Spleen (tissue), 11 donors: ENCODE data around the gene UBE2E2. TPM values are rescaled to one million over a fixed set of nuclear protein-coding genes. Genes with fewer than 3 reads are reported as not detected.

Experiments
- DNase-seq: peaks from one replicate; pipeline ENCODE4 v3.0.0-alpha.2; 2020
- H3K27ac ChIP-seq, 8 donors: fragments of 200-600 bp; sonication (generic) in 7 of 8; 1 replicate in 4 of 8; 2 replicates in 4 of 8; pipeline versions ENCODE4 v1.5.0 to v1.8.0; 2016 to 2021; ENCODE audit warnings: inconsistent platforms in 4 of 8, mild to moderate bottlenecking in 4 of 8, moderate library complexity in 1 of 8
- H3K27me3 ChIP-seq, 7 donors: fragments of 200-600 bp; sonication (generic) in 6 of 7; replicated peaks in 1 of 7; 1 replicate in 4 of 7; 2 replicates in 3 of 7; pipeline versions ENCODE4 v1.5.0 to v1.8.0; 2016 to 2021; ENCODE audit warnings: inconsistent platforms in 3 of 7, mild to moderate bottlenecking in 1 of 7
- H3K36me3 ChIP-seq, 6 donors: fragments of 200-600 bp; sonication (generic) in 5 of 6; 1 replicate in 4 of 6; 2 replicates in 2 of 6; pipeline versions ENCODE4 v1.5.0 to v1.8.0; 2016 to 2021; ENCODE audit warnings: inconsistent platforms in 2 of 6
- H3K4me1 ChIP-seq, 6 donors: fragments of 200-600 bp; sonication (generic) in 5 of 6; 1 replicate in 3 of 6; 2 replicates in 3 of 6; pipeline versions ENCODE4 v1.5.0 to v1.8.0; 2016 to 2021; ENCODE audit warnings: inconsistent platforms in 3 of 6
- H3K4me3 ChIP-seq, 8 donors: fragments of 200-600 bp; sonication (generic) in 7 of 8; 1 replicate in 4 of 8; 2 replicates in 4 of 8; pipeline versions ENCODE4 v1.5.0 to v1.8.0; 2016 to 2021; ENCODE audit warnings: inconsistent platforms in 4 of 8, mild to moderate bottlenecking in 4 of 8, moderate library complexity in 2 of 8
- H3K9me3 ChIP-seq, 8 donors: fragments of 200-600 bp; sonication (generic) in 7 of 8; 1 replicate in 4 of 8; 2 replicates in 4 of 8; pipeline versions ENCODE4 v1.5.0 to v1.8.0; 2016 to 2021; ENCODE audit warnings: inconsistent platforms in 4 of 8
- CTCF ChIP-seq, 11 experiments: fragments of 200-600 bp in 7 of 11; fragments of 450-650 bp in 4 of 11; sonication (generic) in 4 of 11; IDR thresholded peaks in 8 of 11; conservative IDR thresholded peaks in 3 of 11; 1 replicate in 7 of 11; 2 replicates in 4 of 11; pipeline versions ENCODE4 v1.4.0 to v1.8.0; 2016 to 2021; ENCODE audit warnings: antibody characterized with exemption in 11 of 11, inconsistent platforms in 4 of 11, mild to moderate bottlenecking in 1 of 11
- POLR2A ChIP-seq, 3 donors: fragments of 450-650 bp; IDR thresholded peaks; one replicate each; pipeline ENCODE4 v1.5.1; 2017; ENCODE audit warnings: antibody characterized with exemption in 3 of 3, mild to moderate bottlenecking in 1 of 3
- POLR2AphosphoS5 ChIP-seq, 3 donors: sonication (generic); formaldehyde crosslinking; IDR thresholded peaks; one replicate each; pipeline ENCODE4 v1.5.1; 2017; ENCODE audit warnings: antibody characterized with exemption in 3 of 3
- WGBS, 5 donors: extraction: QIAGEN DNeasy Blood & Tissue Kit in 3 of 5; methylation state at CpG; one replicate each; pipeline versions ENCODE4 v1.1.5 to v1.1.7; 2013 to 2018; 5-methylcytosine and 5-hydroxymethylcytosine counted together
- intact Hi-C: fragments of 100-400 bp; cut with DNase I; formaldehyde crosslinking; loops from one replicate; pipeline ENCODE4 v1.15.0; 2023; ENCODE audit warnings: low total_unique reads
- polyA plus RNA-seq, 3 donors: library from polyadenylated mRNA; stranded (reverse); fragments of 200-250 nt; gene quantifications; one replicate each; pipeline ENCODE4 v1.2.1, GENCODE V29; 2013
- total RNA-seq, 7 donors: library from RNA; depleted of rRNA in 3 of 7; stranded (reverse); fragments of >200 nt in 3 of 7; fragmentation: NEBNext Ultra II Directional in 4 of 7; extraction: Animal tissue kit (Norgen Biotek cat#: 25700) in 4 of 7; gene quantifications; one replicate each; pipeline versions ENCODE4 v1.1.0 to v1.2.1, GENCODE V29; 2016 to 2021
- donor health status: healthy with polysubstance abuse.
- donor health status: DM: no; HTN: no; CAD: no; lungs with moderate emphysema.
- donor health status: DM: no; HTN: no; CAD: no.
- donor health status: Bipolar disorder and iron deficiency.
- donor health status: healthy.
- donor health status: DM: no; HTN: no; CAD: no.
- donor health status: DM: yes; HTN: yes; CAD: no.

The UBE2E2 gene
- total and polyA plus RNA-seq, 10 donors: 27.9 to 87.6 (median 41.2) TPM

GRCh38 chr3:23232854-23233253, 29.7 kb downstream of the UBE2E2 start:
- no peak for TF ChIP-seq POLR2AphosphoS5 (IDR thresholded peaks at IDR 0.05)
- TF ChIP-seq POLR2A (IDR thresholded peaks at IDR 0.05): no peak
- TF ChIP-seq CTCF (IDR thresholded peaks at IDR 0.05 in 8 of 11, conservative IDR thresholded peaks at IDR 0.05 in 3 of 11): no peak
- Histone ChIP-seq H3K27ac (no peak overlapping the region), H3K4me1 (peaks cover 0 to 18% (median 0%) of the 10 kb centered on the region in 6 donors), H3K27me3 (no peaks in the 10 kb centered on the region), H3K36me3 (no peaks in the 10 kb centered on the region), H3K9me3 (peaks cover 0 to 9% (median 0%) of the 10 kb centered on the region in 8 donors), H3K4me3 (no peak overlapping the region)
- 86 to 100% (median 93%) methylated on average over 1 of the region's 1 CpG for WGBS, 5 donors
- intact Hi-C loops: no loop called here
- DNase-seq: no peak

GRCh38 chr3:23235264-23235663, 32.1 kb downstream of the UBE2E2 start:
- intact Hi-C loops: no loop called here
- peaks cover 0 to 9% (median 0%) of the 10 kb centered on the region in 8 donors for H3K9me3 ChIP-seq
- 88 to 94% (median 90%) methylated on average over 1 of the region's 1 CpG for WGBS, 5 donors
- TF ChIP-seq POLR2A (IDR thresholded peaks at IDR 0.05) (no peak), CTCF (IDR thresholded peaks at IDR 0.05 in 8 of 11, conservative IDR thresholded peaks at IDR 0.05 in 3 of 11) (no peak), POLR2AphosphoS5 (IDR thresholded peaks at IDR 0.05) (no peak)
- peaks cover 0 to 21% (median 5%) of the 10 kb centered on the region in 6 donors for H3K4me1 ChIP-seq
- H3K27ac ChIP-seq: no peak overlapping the region
- no peak overlapping the region for H3K4me3 ChIP-seq
- no peaks in the 10 kb centered on the region for H3K27me3 ChIP-seq
- no peaks in the 10 kb centered on the region for H3K36me3 ChIP-seq
- no peak for DNase-seq

- intact Hi-C loops: no loop called here
- H3K4me1 ChIP-seq: peaks cover 0 to 26% (median 6%) of the 10 kb centered on the region in 6 donors
- 84 to 90% (median 86%) methylated on average over 6 of the region's 6 CpGs for WGBS, 5 donors
- no peak overlapping the region for H3K4me3 ChIP-seq
- TF ChIP-seq POLR2A (IDR thresholded peaks at IDR 0.05) (no peak), POLR2AphosphoS5 (IDR thresholded peaks at IDR 0.05) (no peak), CTCF (IDR thresholded peaks at IDR 0.05 in 8 of 11, conservative IDR thresholded peaks at IDR 0.05 in 3 of 11) (no peak)
- no peaks in the 10 kb centered on the region for H3K27me3 ChIP-seq
- H3K9me3 ChIP-seq: no peaks in the 10 kb centered on the region
- H3K36me3 ChIP-seq: no peaks in the 10 kb centered on the region
- no peak for DNase-seq
- H3K27ac ChIP-seq: no peak overlapping the region
These were observed 33.8 kb downstream of the UBE2E2 start for GRCh38 chr3:23236890-23237289.

- DNase-seq: no peak
- Histone ChIP-seq H3K4me3 (no peak overlapping the region), H3K36me3 (no peaks in the 10 kb centered on the region), H3K27me3 (no peaks in the 10 kb centered on the region), H3K27ac (no peak overlapping the region), H3K4me1 (peaks cover 0 to 26% (median 6%) of the 10 kb centered on the region in 6 donors), H3K9me3 (no peaks in the 10 kb centered on the region)
- WGBS, 5 donors: 77 to 96% (median 81%) methylated on average over 2 of the region's 2 CpGs
- TF ChIP-seq POLR2A (IDR thresholded peaks at IDR 0.05): no peak
- TF ChIP-seq CTCF (IDR thresholded peaks at IDR 0.05 in 8 of 11, conservative IDR thresholded peaks at IDR 0.05 in 3 of 11): no peak
- TF ChIP-seq POLR2AphosphoS5 (IDR thresholded peaks at IDR 0.05): no peak
- intact Hi-C loops: no loop called here
These were observed 35.0 kb downstream of the UBE2E2 start for GRCh38 chr3:23238156-23238555.
